ENCODE measurements around the gene AQP2. TPM values are rescaled to one million over a fixed set of nuclear protein-coding genes. Genes with fewer than 3 reads are reported as not detected.
A peak's percentile ranks its signal among the peaks of the same experiment; 100 is the strongest.

Gene AQP2
- total and polyA plus RNA-seq, 2 of the 13 experiments (the other 11 are each of a cell fraction or from before 2014, with no cell fraction given) = not detected

- no peak; the same call in 1 of the 2 replicates for TF ChIP-seq TIGD3 (CRISPR knock-in tag; IDR thresholded peaks at IDR 0.05; ENCODE audit: borderline replicate concordance)
- TF ChIP-seq KDM2A (CRISPR knock-in tag; IDR thresholded peaks at IDR 0.05; ENCODE audit: borderline replicate concordance, low read depth) = peak; percentile 63; the same call in 1 of the 2 replicates
- no peak for TF ChIP-seq NAIF1 (CRISPR knock-in tag; IDR thresholded peaks at IDR 0.05; ENCODE audit: borderline replicate concordance)
- no peak for TF ChIP-seq JUND (CRISPR knock-in tag; IDR thresholded peaks at IDR 0.05)
- TF ChIP-seq NR3C1 (CRISPR knock-in tag; IDR thresholded peaks at IDR 0.05) = no peak
- no peak for TF ChIP-seq SIN3B (IDR thresholded peaks at IDR 0.05; ENCODE audit: low read length)
- TF ChIP-seq ZNF276 (CRISPR knock-in tag; IDR thresholded peaks at IDR 0.05; ENCODE audit: low read depth) = 0 out of 2 replicates have a peak, but pooled peaks have one; percentile 41
- TF ChIP-seq SRY (CRISPR knock-in tag; IDR thresholded peaks at IDR 0.05) = 0 out of 2 replicates have a peak, but pooled peaks have one; percentile 51
- TF ChIP-seq ZNF331 (CRISPR knock-in tag; IDR thresholded peaks at IDR 0.05) = peak; percentile 57
- no peak for TF ChIP-seq ZNF136 (CRISPR knock-in tag; IDR thresholded peaks at IDR 0.05; ENCODE audit: low read depth)
- TF ChIP-seq ZBTB1 (CRISPR knock-in tag; IDR thresholded peaks at IDR 0.05; ENCODE audit: borderline replicate concordance) = no peak
- no peak; the same call in 1 of the 2 replicates for TF ChIP-seq ZNF234 (CRISPR knock-in tag; conservative IDR thresholded peaks at IDR 0.05)
- TF ChIP-seq ARNT2 (CRISPR knock-in tag; IDR thresholded peaks at IDR 0.05; ENCODE audit: low read depth) = no peak; the same call in 1 of the 2 replicates
- no peak for TF ChIP-seq PTBP1 (IDR thresholded peaks at IDR 0.05; ENCODE audit: low read depth, low read length, poor library complexity, severe bottlenecking)
- no peak for TF ChIP-seq ZNF296 (CRISPR knock-in tag; conservative IDR thresholded peaks at IDR 0.05)
- TF ChIP-seq ZNF207 (IDR thresholded peaks at IDR 0.05; ENCODE audit: borderline replicate concordance) = no peak
- no peak for TF ChIP-seq TBX3 (IDR thresholded peaks at IDR 0.05; ENCODE audit: borderline replicate concordance)
- no peak for TF ChIP-seq SIX4 (CRISPR knock-in tag; IDR thresholded peaks at IDR 0.05)
- TF ChIP-seq MAZ (IDR thresholded peaks at IDR 0.05; ENCODE audit: borderline replicate concordance, low read depth, low read length) = no peak
- peak; percentile 61 for TF ChIP-seq MAZ (CRISPR knock-in tag; IDR thresholded peaks at IDR 0.05; ENCODE audit: low read depth)
- TF ChIP-seq ZNF83 (CRISPR knock-in tag; IDR thresholded peaks at IDR 0.05; ENCODE audit: borderline replicate concordance) = 0 out of 2 replicates have a peak, but pooled peaks have one; percentile 27
- no peak for TF ChIP-seq ZNF704 (CRISPR knock-in tag; IDR thresholded peaks at IDR 0.05; ENCODE audit: borderline replicate concordance)
- no peak for TF ChIP-seq ZNF569 (CRISPR knock-in tag; IDR thresholded peaks at IDR 0.05; ENCODE audit: borderline replicate concordance)
- no peak for TF ChIP-seq ZNF878 (CRISPR knock-in tag; IDR thresholded peaks at IDR 0.05)
- no peak for TF ChIP-seq MNT (IDR thresholded peaks at IDR 0.05)
These were observed 16.7 kb downstream of the AQP2 start (continued) for GRCh38 chr12:49967042-49967776.

Measured in HepG2 (cell line).